ENCODE results near the gene ZMYND8. TPM values are rescaled to one million over a fixed set of nuclear protein-coding genes. Genes with fewer than 3 reads are reported as not detected.
A peak's percentile ranks its signal among the peaks of the same experiment; 100 is the strongest.

ZMYND8 gene
- total RNA-seq, 1 donor from 2014 or later = 86.0 TPM

- Mint-ChIP-seq H3K27me3 (ENCODE audit: low read depth) (peaks cover 3% of the 10 kb centered on the region), H3K4me3 (no peak overlapping the region), H3K36me3 (ENCODE audit: low read depth) (no peaks in the 10 kb centered on the region), H3K9me3 (peaks cover 3% of the 10 kb centered on the region), H3K27ac (ENCODE audit: unreplicated experiment) (no peak overlapping the region), H3K4me1 (peaks cover 7% of the 10 kb centered on the region)
- peak; percentile 81 for DNase-seq (ENCODE audit: low read depth, low spot score)
- peak; percentile 96 for TF ChIP-seq CTCF (conservative IDR thresholded peaks at IDR 0.05)
These were observed 160.1 kb downstream of the ZMYND8 start for GRCh38 chr20:47196091-47197081.

DNA sequence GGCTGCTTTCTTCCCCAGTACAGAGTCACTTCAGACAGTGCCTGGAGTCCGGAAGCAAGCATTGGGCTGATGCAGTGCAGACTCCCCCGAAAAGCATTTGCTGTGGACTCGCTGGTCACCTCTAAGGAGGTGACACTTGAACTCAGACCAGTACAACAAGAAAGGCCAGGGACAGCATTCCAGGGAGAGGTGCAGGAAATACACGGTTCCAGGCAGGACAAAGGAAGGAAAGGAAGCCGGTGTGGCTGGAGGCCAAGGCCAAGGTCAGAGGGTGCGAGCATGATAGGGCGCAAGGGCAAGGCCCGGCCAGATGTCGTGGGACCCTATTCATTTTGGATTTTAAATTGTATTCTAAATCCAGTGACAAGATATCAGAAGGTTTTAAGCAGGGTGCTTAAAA, 160.9 kb downstream of the ZMYND8 start:
- no peak for TF ChIP-seq CTCF (conservative IDR thresholded peaks at IDR 0.05)
- Mint-ChIP-seq H3K36me3 (ENCODE audit: low read depth) (no peaks in the 10 kb centered on the region), H3K9me3 (peaks cover 3% of the 10 kb centered on the region), H3K27ac (ENCODE audit: unreplicated experiment) (no peak overlapping the region), H3K4me3 (no peak overlapping the region), H3K27me3 (ENCODE audit: low read depth) (peaks cover 3% of the 10 kb centered on the region), H3K4me1 (peaks cover 7% of the 10 kb centered on the region)
- DNase-seq (ENCODE audit: low read depth, low spot score) = no peak

DNA sequence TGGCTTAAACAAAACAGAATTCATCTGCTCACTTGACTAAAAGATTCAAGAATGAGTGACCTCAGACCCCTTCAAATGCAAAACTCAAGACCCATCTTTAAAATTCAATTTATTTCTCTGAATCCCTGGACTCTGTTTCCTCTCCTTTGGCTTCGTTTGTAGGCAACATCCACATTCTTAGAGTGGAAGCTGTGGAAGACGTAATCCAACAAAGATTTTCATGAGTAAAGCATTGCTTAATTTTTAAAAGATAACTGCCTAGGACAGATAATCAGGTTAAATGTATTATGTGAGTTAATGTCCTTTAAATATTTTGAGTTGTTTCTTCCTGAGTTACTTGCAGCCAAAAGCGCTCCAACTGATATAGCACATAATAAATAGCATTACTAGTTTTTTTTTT, 164.5 kb downstream of the ZMYND8 start:
- H3K27me3 Mint-ChIP-seq (ENCODE audit: low read depth) = peaks cover 11% of the 10 kb centered on the region
- no peak overlapping the region for H3K27ac Mint-ChIP-seq (ENCODE audit: unreplicated experiment)
- no peak overlapping the region for H3K4me3 Mint-ChIP-seq
- no peak for DNase-seq (ENCODE audit: low read depth, low spot score)
- no peak for TF ChIP-seq CTCF (conservative IDR thresholded peaks at IDR 0.05)
- H3K36me3 Mint-ChIP-seq (ENCODE audit: low read depth) = no peaks in the 10 kb centered on the region
- peaks cover 6% of the 10 kb centered on the region for H3K9me3 Mint-ChIP-seq
- H3K4me1 Mint-ChIP-seq = peaks cover 7% of the 10 kb centered on the region

DNA sequence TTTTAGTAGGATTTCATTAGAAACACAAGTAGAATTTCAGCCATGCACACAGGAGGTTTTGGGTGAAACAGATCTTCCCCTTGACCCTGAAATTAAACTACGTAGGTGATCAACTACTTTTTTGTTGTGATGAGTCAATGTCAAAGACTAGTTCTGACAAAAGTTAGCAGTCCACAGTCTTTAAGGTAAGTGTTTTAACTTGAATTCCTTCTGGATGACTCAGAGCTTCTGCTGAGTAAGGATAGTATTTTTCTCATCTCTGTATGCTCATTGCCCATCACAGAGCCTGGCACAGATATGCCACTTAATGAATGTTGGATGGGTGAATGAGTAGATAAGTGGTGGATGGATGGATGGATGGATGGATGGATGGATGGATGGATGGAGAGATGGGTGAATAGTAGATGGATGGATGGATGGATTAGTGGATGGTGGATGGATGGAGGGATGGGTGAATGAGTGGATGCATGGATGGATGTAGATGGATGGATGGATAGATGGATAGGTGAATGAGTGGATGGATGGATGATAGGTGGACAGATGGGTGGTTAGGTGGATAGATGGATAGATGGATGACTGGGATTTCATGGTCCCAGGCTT, 165.3 kb downstream of the ZMYND8 start:
- Mint-ChIP-seq H3K27ac (ENCODE audit: unreplicated experiment) (no peak overlapping the region), H3K9me3 (peaks cover 6% of the 10 kb centered on the region)
- TF ChIP-seq CTCF (conservative IDR thresholded peaks at IDR 0.05) = no peak

DNA sequence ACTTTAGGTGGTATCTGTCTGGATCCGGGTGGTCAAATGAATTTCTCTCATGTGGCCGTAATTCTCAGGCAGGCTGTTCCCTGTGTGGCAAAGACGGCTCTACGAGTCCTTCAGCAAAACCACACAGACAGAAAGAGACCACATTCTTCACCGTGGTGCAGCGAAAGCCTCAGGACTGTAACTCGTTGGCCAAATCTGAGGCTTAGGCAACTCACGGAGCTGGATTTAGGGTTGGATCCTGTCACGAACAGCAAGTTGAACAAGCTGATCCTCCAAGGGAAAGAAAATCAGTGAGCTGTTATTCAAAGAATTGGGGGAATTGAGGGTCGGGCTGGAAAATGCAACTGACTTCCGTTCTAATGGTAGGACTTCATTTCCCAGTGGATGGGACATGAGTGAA, 167.4 kb downstream of the ZMYND8 start:
- Mint-ChIP-seq H3K4me3 (no peak overlapping the region), H3K36me3 (ENCODE audit: low read depth) (no peaks in the 10 kb centered on the region), H3K9me3 (peaks cover 6% of the 10 kb centered on the region), H3K27ac (ENCODE audit: unreplicated experiment) (no peak overlapping the region), H3K27me3 (ENCODE audit: low read depth) (peaks cover 11% of the 10 kb centered on the region), H3K4me1 (no peaks in the 10 kb centered on the region)
- no peak for DNase-seq (ENCODE audit: low read depth, low spot score)
- TF ChIP-seq CTCF (conservative IDR thresholded peaks at IDR 0.05) = no peak

More for the DNA sequence above, 165.3 kb downstream of the ZMYND8 start:
- peaks cover 5% of the 10 kb centered on the region for H3K4me1 Mint-ChIP-seq
- H3K36me3 Mint-ChIP-seq (ENCODE audit: low read depth) = no peaks in the 10 kb centered on the region
- no peak overlapping the region for H3K4me3 Mint-ChIP-seq
- peaks cover 11% of the 10 kb centered on the region for H3K27me3 Mint-ChIP-seq (ENCODE audit: low read depth)
- no peak for DNase-seq (ENCODE audit: low read depth, low spot score)

All from neural crest cell (in vitro differentiated cells).